ENCODE results near the gene OR10A2.
"Not testable (repeated sequence)": the region's sequence is repeated elsewhere in the genome, so short reads cannot be mapped to it uniquely, and the experiment has no call there.

OR10A2 gene

GRCh38 chr11:6888830-6889229 lies 26.0 kb downstream of the OR10A2 start:
- no peak for DNase-seq

GRCh38 chr11:6889835-6890234 lies 27.0 kb downstream of the OR10A2 start:
- DNase-seq, result no peak

- no peak for DNase-seq
Measured at GRCh38 chr11:6892400-6892799, 29.5 kb downstream of the OR10A2 start, which contains the start of gene OR2D2. OR2D2 (minus strand) TSS chr11:6892500; CDS start chr11:6892500, 0 bp downstream.

- DNase-seq, result no peak
Measured at GRCh38 chr11:6894097-6894496, 31.2 kb downstream of the OR10A2 start.

GRCh38 chr11:6895010-6895409 lies 32.2 kb downstream of the OR10A2 start:
- DNase-seq, result no peak

- no peak for DNase-seq
Measured at GRCh38 chr11:6898911-6899310, 36.1 kb downstream of the OR10A2 start.

- no peak for DNase-seq
Measured at GRCh38 chr11:6900327-6900999, 37.6 kb downstream of the OR10A2 start.

- not testable (repeated sequence) for DNase-seq
Measured at GRCh38 chr11:6904804-6905203, 41.9 kb downstream of the OR10A2 start.

- DNase-seq, result no peak
Measured at GRCh38 chr11:6911378-6911777, 48.5 kb downstream of the OR10A2 start.

- DNase-seq, result no peak
Measured at GRCh38 chr11:6911948-6912347, 49.1 kb downstream of the OR10A2 start.

GRCh38 chr11:6919698-6920097 lies 56.8 kb downstream of the OR10A2 start:
- no peak for DNase-seq

- DNase-seq, result no peak
Measured at GRCh38 chr11:6920702-6921101, 57.8 kb downstream of the OR10A2 start, which contains the start of gene OR2D3. OR2D3 (plus strand) TSS chr11:6921002; CDS start chr11:6921002, 0 bp downstream.

Measured in CD4-positive, alpha-beta T cell treated with Interleukin-17A for 1 hour (primary cell).